HepG2 (cell line): ENCODE measurements around the gene ZNF334. TPM values are rescaled to one million over a fixed set of nuclear protein-coding genes. Genes with fewer than 3 reads are reported as not detected.
A peak's percentile ranks its signal among the peaks of the same experiment; 100 is the strongest.

Experiments
- ARID3A ChIP-seq: IDR thresholded peaks from 2 replicates; pipeline ENCODE4 v1.6.1; 2012; ENCODE audit warnings: low read depth, low read length, improper control_type of control experiment
- ARID4A ChIP-seq: sonication (generic); formaldehyde crosslinking; IDR thresholded peaks from 2 replicates; pipeline ENCODE4 v1.5.0; 2020; ENCODE audit warnings: mild to moderate bottlenecking, missing genetic modification reagents, borderline replicate concordance
- ESRRA ChIP-seq: sonication (generic); formaldehyde crosslinking; IDR thresholded peaks from 2 replicates; pipeline ENCODE4 v1.5.1; 2020; ENCODE audit warnings: mild to moderate bottlenecking, low read depth, missing genetic modification reagents
- GABPB1 ChIP-seq: IDR thresholded peaks from 2 replicates; pipeline ENCODE4 v1.6.1; 2016; ENCODE audit warnings: mild to moderate bottlenecking, missing genetic modification reagents, moderate library complexity, missing compliant biosample characterization
- HMGXB4 ChIP-seq, 2 experiments: sonication (generic) in 1 of 2; formaldehyde crosslinking in 1 of 2; IDR thresholded peaks; 2 replicates each; pipeline versions ENCODE4 v1.4.0 to v1.6.1; 2018 to 2020; ENCODE audit warnings: missing genetic modification reagents in 2 of 2, borderline replicate concordance in 1 of 2, low read depth in 1 of 2, mild to moderate bottlenecking in 1 of 2, missing biosample characterization in 1 of 2
- KLF16 ChIP-seq, 2 experiments: sonication (generic) in 1 of 2; formaldehyde crosslinking in 1 of 2; IDR thresholded peaks; 2 replicates each; pipeline versions ENCODE4 v1.6.1 to v1.8.0; 2016 to 2023; ENCODE audit warnings: missing genetic modification reagents in 2 of 2, missing compliant biosample characterization in 1 of 2
- KLF6 ChIP-seq: IDR thresholded peaks from 2 replicates; pipeline ENCODE4 v1.8.0; 2016; ENCODE audit warnings: missing biosample characterization, missing genetic modification reagents
- MIER3 ChIP-seq: IDR thresholded peaks from 2 replicates; pipeline ENCODE4 v1.6.1; 2016; ENCODE audit warnings: missing compliant biosample characterization, borderline replicate concordance
- NCOA5 ChIP-seq: sonication (generic); formaldehyde crosslinking; IDR thresholded peaks from 2 replicates; pipeline ENCODE4 v1.4.0; 2020; ENCODE audit warnings: missing genetic modification reagents
- ZKSCAN8 ChIP-seq: IDR thresholded peaks from 2 replicates; pipeline ENCODE4 v1.6.1; 2016; ENCODE audit warnings: borderline replicate concordance, missing genetic modification reagents, missing compliant biosample characterization
- ZNF788 ChIP-seq: sonication (generic); formaldehyde crosslinking; IDR thresholded peaks from 2 replicates; pipeline ENCODE4 v1.5.0; 2020; ENCODE audit warnings: mild to moderate bottlenecking, missing genetic modification reagents, borderline replicate concordance
- polyA plus RNA-seq, 8 experiments: library from polyadenylated mRNA; depleted of rRNA in 3 of 8; stranded (reverse) in 7 of 8; unstranded in 1 of 8; fragments of >200 nt; fragmentation: Illumina TruSeq in 4 of 8; extraction: Trizol in 4 of 8; gene quantifications; 2 replicates each; pipeline versions ENCODE4 v1.2.1 to v1.2.3, GENCODE V29; 2011 to 2016; ENCODE audit warnings: low read depth in 4 of 8, missing spikeins in 1 of 8, mixed read lengths in 1 of 8; ENCODE audit not compliant: insufficient read depth in 1 of 8
- total RNA-seq, 5 experiments: library from RNA; depleted of rRNA; stranded (reverse); fragments of >200 nt; fragmentation: Illumina TruSeq; extraction: Trizol; gene quantifications; 2 replicates each; pipeline ENCODE4 v1.2.3, GENCODE V29; 2016; ENCODE audit warnings: low read depth in 1 of 5
- TF ChIP-seq, protein P1 (sequence below): sonication (generic); formaldehyde crosslinking; IDR thresholded peaks from 2 replicates; pipeline ENCODE4 v1.5.1; 2020; ENCODE audit warnings: missing genetic modification reagents, mild to moderate bottlenecking, borderline replicate concordance
- TF ChIP-seq, protein P2 (sequence below): sonication (generic); formaldehyde crosslinking; IDR thresholded peaks from 2 replicates; pipeline ENCODE4 v1.5.0; 2020; ENCODE audit warnings: mild to moderate bottlenecking, missing genetic modification reagents, moderate library complexity
- TF ChIP-seq, protein P3 (sequence below): sonication (generic); formaldehyde crosslinking; IDR thresholded peaks from 2 replicates; pipeline ENCODE4 v1.4.0; 2020; ENCODE audit warnings: missing genetic modification reagents, low read depth, mild to moderate bottlenecking, borderline replicate concordance

Gene ZNF334
- total and polyA plus RNA-seq, 2 of the 13 experiments (the other 11 are each of a cell fraction or from before 2014, with no cell fraction given) = 4.8 to 7.8 TPM

DNA sequence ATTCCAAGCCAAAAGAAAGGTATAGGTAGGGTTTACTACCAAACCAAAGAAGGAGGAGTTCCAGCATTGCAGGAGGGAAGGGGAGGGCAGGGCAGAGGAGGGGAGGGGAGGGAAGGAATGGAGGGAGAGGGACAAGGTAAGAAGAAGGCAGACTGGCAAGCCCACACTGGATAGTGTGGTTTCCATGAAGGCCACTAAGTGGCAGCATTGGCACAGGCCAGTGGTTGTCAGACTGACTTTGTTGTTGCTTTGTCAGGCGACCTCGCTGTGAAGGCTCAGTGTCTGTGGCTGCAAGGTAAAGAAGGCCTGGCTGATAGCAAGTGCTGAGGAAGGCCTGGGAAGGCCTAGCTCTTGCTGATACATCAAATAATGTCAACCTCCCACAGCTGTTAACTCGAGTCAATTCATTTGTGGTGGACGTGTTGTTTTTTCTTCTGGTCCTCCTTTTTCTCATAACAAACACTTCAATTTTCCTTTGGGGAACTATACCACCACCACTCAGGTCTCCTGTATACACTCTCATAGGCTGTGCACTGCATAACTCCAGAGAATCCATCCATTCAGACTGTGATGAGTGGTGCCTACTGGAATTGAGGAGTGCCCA, 7.7 kb upstream of the ZNF334 start (continued):
- TF ChIP-seq, protein P1, sequence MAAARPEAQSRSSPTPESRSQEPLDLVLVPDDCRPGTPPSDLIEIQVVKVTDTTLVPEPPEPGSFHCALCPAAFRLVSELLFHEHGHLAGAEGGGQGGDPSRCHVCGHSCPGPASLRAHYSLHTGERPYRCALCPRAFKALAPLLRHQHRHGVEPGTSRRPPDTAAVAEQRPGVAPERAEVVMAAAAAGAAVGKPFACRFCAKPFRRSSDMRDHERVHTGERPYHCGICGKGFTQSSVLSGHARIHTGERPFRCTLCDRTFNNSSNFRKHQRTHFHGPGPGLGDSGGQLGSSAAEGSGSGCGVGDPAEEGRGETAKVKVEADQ (CRISPR knock-in tag) = no peak
- TF ChIP-seq, protein P2, sequence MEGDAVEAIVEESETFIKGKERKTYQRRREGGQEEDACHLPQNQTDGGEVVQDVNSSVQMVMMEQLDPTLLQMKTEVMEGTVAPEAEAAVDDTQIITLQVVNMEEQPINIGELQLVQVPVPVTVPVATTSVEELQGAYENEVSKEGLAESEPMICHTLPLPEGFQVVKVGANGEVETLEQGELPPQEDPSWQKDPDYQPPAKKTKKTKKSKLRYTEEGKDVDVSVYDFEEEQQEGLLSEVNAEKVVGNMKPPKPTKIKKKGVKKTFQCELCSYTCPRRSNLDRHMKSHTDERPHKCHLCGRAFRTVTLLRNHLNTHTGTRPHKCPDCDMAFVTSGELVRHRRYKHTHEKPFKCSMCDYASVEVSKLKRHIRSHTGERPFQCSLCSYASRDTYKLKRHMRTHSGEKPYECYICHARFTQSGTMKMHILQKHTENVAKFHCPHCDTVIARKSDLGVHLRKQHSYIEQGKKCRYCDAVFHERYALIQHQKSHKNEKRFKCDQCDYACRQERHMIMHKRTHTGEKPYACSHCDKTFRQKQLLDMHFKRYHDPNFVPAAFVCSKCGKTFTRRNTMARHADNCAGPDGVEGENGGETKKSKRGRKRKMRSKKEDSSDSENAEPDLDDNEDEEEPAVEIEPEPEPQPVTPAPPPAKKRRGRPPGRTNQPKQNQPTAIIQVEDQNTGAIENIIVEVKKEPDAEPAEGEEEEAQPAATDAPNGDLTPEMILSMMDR (CRISPR knock-in tag) = peak; percentile 96
- TF ChIP-seq ARID3A (no peak), KLF16 (CRISPR knock-in tag; IDR thresholded peaks at IDR 0.05) (no peak), ESRRA (CRISPR knock-in tag) (no peak), NCOA5 (no peak), KLF6 (peak; percentile 45; the same call in 1 of the 2 replicates), HMGXB4 (CRISPR knock-in tag; IDR thresholded peaks at IDR 0.05; ENCODE audit: borderline replicate concordance in 1 of 2, low read depth in 1 of 2) (peak in 1 of 2 experiments; percentile 83; a peak in 2 of 4 replicates), GABPB1 (CRISPR knock-in tag) (no peak), ZKSCAN8 (peak; percentile 59; the same call in 1 of the 2 replicates), ZNF788 (CRISPR knock-in tag) (no peak; the same call in 1 of the 2 replicates), MIER3 (CRISPR knock-in tag) (peak; percentile 69; the same call in 1 of the 2 replicates), ARID4A (CRISPR knock-in tag) (peak; percentile 57; the same call in 1 of the 2 replicates)
- TF ChIP-seq, protein P3, sequence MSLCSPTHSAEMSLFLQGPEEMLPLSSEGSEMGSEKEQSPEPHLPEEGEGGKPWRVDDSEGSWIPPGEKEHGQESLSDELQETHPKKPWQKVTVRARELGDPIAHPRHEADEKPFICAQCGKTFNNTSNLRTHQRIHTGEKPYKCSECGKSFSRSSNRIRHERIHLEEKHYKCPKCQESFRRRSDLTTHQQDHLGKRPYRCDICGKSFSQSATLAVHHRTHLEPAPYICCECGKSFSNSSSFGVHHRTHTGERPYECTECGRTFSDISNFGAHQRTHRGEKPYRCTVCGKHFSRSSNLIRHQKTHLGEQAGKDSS (CRISPR knock-in tag) = peak; percentile 77; the same call in 1 of the 2 replicates
